GM18907 (cell line): ENCODE measurements around the gene PEAR1.

Experiments
- ATAC-seq: cut with Tn5 transposase; IDR thresholded peaks from one replicate; pipeline ENCODE4 v1.9.1; 2021; ENCODE audit warnings: mild to moderate bottlenecking, moderate library complexity; ENCODE audit not compliant: unreplicated experiment

Gene PEAR1

GRCh38 chr1:156935505-156936128 is 42.1 kb downstream of the PEAR1 start:
- ATAC-seq, result no peak

GRCh38 chr1:156936191-156936590 is 42.7 kb downstream of the PEAR1 start:
- no peak for ATAC-seq

- ATAC-seq, result no peak
These were observed 43.3 kb downstream of the PEAR1 start for GRCh38 chr1:156936721-156937220.

- ATAC-seq, result no peak
These were observed 44.4 kb downstream of the PEAR1 start for GRCh38 chr1:156937883-156938282.

- no peak for ATAC-seq
These were observed 45.3 kb downstream of the PEAR1 start for GRCh38 chr1:156938813-156939212.

GRCh38 chr1:156939786-156940334 is 46.3 kb downstream of the PEAR1 start:
- ATAC-seq, result no peak

GRCh38 chr1:156941675-156942074 is 48.2 kb downstream of the PEAR1 start:
- no peak for ATAC-seq

GRCh38 chr1:156942176-156942575 is 48.7 kb downstream of the PEAR1 start:
- no peak for ATAC-seq

GRCh38 chr1:156942576-156942975 is 49.1 kb downstream of the PEAR1 start:
- no peak for ATAC-seq

GRCh38 chr1:156943756-156944155 is 50.2 kb downstream of the PEAR1 start:
- no peak for ATAC-seq

- no peak for ATAC-seq
These were observed 50.8 kb downstream of the PEAR1 start for GRCh38 chr1:156944268-156944667.

GRCh38 chr1:156944848-156945247 is 51.3 kb downstream of the PEAR1 start:
- ATAC-seq, result no peak

GRCh38 chr1:156945881-156946661 is 52.6 kb downstream of the PEAR1 start:
- ATAC-seq, result no peak

- ATAC-seq, result no peak
These were observed 53.6 kb downstream of the PEAR1 start for GRCh38 chr1:156947127-156947526.

GRCh38 chr1:156947818-156948525 is 54.5 kb downstream of the PEAR1 start:
- ATAC-seq, result no peak

- ATAC-seq, result no peak
These were observed 55.2 kb downstream of the PEAR1 start for GRCh38 chr1:156948708-156949107.

- ATAC-seq, result no peak
These were observed 55.6 kb downstream of the PEAR1 start for GRCh38 chr1:156949127-156949526.

GRCh38 chr1:156951371-156951770 is 57.9 kb downstream of the PEAR1 start:
- ATAC-seq, result no peak

GRCh38 chr1:156953571-156953970 is 60.1 kb downstream of the PEAR1 start:
- ATAC-seq, result no peak

GRCh38 chr1:156956333-156956732 is 62.8 kb downstream of the PEAR1 start:
- no peak for ATAC-seq

GRCh38 chr1:156957634-156958033 is 64.1 kb downstream of the PEAR1 start:
- ATAC-seq, result no peak
